ENCODE results near the gene YIF1B.

- no peak for TF ChIP-seq GABPA (IDR thresholded peaks at IDR 0.05 in 1 of 2, conservative IDR thresholded peaks at IDR 0.05 in 1 of 2)
- TF ChIP-seq CTCF (IDR thresholded peaks at IDR 0.05; ENCODE audit: low read depth, low read length, missing input control) = no peak
- TF ChIP-seq ZBTB33 (IDR thresholded peaks at IDR 0.05) = no peak
- TF ChIP-seq RAD21 (IDR thresholded peaks at IDR 0.05) = no peak
- TF ChIP-seq REST (IDR thresholded peaks at IDR 0.05) = no peak
- TF ChIP-seq MAX (IDR thresholded peaks at IDR 0.05) = no peak
- no peak for TF ChIP-seq YY1 (IDR thresholded peaks at IDR 0.05)
Observed at GRCh38 chr19:38291855-38292254, 23.9 kb downstream of the YIF1B start.
